ENCODE results near the gene S1PR2. TPM values are rescaled to one million over a fixed set of nuclear protein-coding genes. Genes with fewer than 3 reads are reported as not detected.
"Not testable (repeated sequence)": the region's sequence is repeated elsewhere in the genome, so short reads cannot be mapped to it uniquely, and the experiment has no call there.

The S1PR2 gene
- total RNA-seq, 4 donors from 2014 or later, result 15.1 to 16.8 (median 15.9) TPM

- no peak for ATAC-seq (ENCODE audit: low FRiP score)
- no peak for DNase-seq (ENCODE audit: low spot score)
- TF ChIP-seq, protein P1, sequence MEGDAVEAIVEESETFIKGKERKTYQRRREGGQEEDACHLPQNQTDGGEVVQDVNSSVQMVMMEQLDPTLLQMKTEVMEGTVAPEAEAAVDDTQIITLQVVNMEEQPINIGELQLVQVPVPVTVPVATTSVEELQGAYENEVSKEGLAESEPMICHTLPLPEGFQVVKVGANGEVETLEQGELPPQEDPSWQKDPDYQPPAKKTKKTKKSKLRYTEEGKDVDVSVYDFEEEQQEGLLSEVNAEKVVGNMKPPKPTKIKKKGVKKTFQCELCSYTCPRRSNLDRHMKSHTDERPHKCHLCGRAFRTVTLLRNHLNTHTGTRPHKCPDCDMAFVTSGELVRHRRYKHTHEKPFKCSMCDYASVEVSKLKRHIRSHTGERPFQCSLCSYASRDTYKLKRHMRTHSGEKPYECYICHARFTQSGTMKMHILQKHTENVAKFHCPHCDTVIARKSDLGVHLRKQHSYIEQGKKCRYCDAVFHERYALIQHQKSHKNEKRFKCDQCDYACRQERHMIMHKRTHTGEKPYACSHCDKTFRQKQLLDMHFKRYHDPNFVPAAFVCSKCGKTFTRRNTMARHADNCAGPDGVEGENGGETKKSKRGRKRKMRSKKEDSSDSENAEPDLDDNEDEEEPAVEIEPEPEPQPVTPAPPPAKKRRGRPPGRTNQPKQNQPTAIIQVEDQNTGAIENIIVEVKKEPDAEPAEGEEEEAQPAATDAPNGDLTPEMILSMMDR (IDR thresholded peaks at IDR 0.05), result no peak
Measured at GRCh38 chr19:10254244-10254643, 23.1 kb upstream of the S1PR2 start.

GRCh38 chr19:10252707-10253106 is 21.6 kb upstream of the S1PR2 start:
- no peak for DNase-seq (ENCODE audit: low spot score)
- no peak for ATAC-seq (ENCODE audit: low FRiP score)
- TF ChIP-seq, protein P1 (IDR thresholded peaks at IDR 0.05), result no peak

DNA sequence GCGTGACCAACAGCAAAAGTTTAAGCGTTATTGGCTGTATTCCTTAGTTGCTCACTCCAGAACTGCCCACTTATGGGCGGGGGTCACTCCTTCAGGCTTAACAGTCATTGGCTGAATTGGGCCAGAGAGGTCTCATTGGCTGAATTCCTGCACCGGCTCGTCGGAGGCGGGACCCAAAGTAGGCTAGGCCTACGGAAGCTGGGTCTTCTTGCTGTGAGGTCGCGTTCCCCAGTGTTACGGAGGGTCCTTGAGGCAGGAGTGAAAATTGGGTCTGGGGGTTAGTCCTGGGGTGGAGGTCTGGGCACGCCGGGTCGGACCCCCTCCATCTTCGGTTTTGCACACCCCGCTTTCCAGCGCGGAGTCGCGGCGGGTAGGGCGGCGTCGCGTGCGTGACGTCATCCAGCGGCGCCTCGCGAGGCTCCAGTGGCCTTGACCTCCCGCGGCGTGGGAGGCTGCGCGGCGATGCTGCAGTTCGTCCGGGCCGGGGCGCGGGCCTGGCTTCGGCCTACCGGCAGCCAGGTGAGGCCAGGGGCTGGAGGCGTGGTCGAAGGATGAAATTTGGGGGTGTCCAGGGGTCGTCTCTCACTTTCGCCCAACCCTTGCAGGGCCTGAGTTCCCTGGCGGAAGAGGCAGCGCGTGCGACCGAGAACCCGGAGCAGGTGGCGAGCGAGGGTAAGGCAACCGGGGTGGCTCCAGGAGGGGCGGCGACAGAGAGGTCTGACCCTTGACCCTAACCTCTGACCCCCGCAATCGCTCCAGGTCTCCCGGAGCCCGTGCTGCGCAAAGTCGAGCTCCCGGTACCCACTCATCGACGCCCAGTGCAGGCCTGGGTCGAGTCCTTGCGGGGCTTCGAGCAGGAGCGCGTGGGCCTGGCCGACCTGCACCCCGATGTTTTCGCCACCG is 20.9 kb upstream of the S1PR2 start, which contains the start of gene MRPL4:
MRPL4 (plus strand) TSS at position 423 of the 903 bp plus-strand sequence; CDS start at position 463, 40 bp downstream.
- TF ChIP-seq, protein P1 (IDR thresholded peaks at IDR 0.05), result no peak
- ATAC-seq (ENCODE audit: low FRiP score), result peak; percentile 98
- peak; percentile 87 for DNase-seq (ENCODE audit: low spot score)

GRCh38 chr19:10246511-10246910 is 15.4 kb upstream of the S1PR2 start:
- DNase-seq (ENCODE audit: low spot score) (no peak), ATAC-seq (ENCODE audit: low FRiP score) (no peak)
- TF ChIP-seq, protein P1 (IDR thresholded peaks at IDR 0.05), result no peak

- DNase-seq (ENCODE audit: low spot score), result no peak
- ATAC-seq (ENCODE audit: low FRiP score), result no peak
- TF ChIP-seq, protein P1 (IDR thresholded peaks at IDR 0.05), result no peak
Measured at GRCh38 chr19:10245189-10245939, 14.2 kb upstream of the S1PR2 start.

DNA sequence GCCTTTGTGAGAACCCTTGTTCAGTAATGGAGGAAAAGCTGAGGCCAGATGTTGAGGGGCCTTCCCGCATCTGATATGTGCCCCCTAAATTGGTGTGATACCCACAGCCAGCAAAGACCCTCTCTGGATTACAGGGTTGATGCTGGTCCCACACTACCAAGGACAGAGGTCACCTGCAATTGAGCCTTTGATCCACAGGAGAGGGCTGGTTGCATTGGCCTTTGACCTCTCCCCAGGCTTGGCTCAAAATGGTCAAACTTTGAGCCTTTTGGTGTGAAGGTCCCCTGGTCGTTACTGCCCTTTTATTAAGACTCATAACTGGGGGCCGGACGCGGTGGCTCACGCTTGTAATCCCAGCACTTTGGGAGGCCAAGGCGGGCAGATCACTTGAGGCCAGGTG is 12.5 kb upstream of the S1PR2 start:
- TF ChIP-seq, protein P1 (IDR thresholded peaks at IDR 0.05), result no peak
- ATAC-seq (ENCODE audit: low FRiP score) (no peak), DNase-seq (ENCODE audit: low spot score) (no peak)

DNA sequence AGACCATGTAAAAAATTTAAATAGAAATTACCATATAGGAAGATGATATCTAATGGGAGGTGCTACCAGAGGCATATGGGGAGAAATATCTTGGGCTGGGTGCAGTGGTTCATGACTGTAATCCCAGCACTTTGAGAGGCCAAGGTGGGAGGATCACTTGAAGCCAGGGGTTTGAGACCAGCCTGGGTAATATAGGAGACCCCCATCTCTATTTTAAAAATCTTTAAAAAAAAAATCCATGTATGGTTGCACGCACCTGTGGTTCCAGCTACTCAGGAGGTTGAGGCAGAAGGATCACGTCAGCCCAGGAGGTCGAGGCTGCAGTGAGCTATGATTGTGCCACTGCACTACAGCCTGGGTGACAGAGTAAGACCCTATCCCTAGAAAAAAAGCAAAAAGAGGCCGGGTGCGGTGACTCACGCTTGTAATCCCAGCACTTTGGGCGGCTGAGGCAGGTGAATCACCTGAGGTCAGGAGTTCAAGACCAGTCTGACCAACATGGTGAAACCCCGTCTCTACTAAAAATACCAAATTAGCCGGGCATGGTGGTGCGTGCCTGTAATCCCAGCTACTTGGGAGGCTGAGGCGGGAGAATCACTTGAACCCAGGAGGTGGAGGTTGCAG is 10.8 kb upstream of the S1PR2 start:
- DNase-seq (ENCODE audit: low spot score); ATAC-seq (ENCODE audit: low FRiP score): not testable (repeated sequence)
